ENCODE results near the gene PBRM1. TPM values are rescaled to one million over a fixed set of nuclear protein-coding genes. Genes with fewer than 3 reads are reported as not detected.
"Not testable (repeated sequence)": the region's sequence is repeated elsewhere in the genome, so short reads cannot be mapped to it uniquely, and the experiment has no call there.

The PBRM1 gene
- total RNA-seq, 4 donors from 2014 or later: 71.0 to 93.6 (median 85.5) TPM

GRCh38 chr3:52529376-52530333 lies 156.1 kb downstream of the PBRM1 start:
- Histone ChIP-seq H3K4me1 (peaks cover 69% of the 10 kb centered on the region), H3K27ac (no peak overlapping the region), H3K4me3 (no peak overlapping the region), H3K36me3 (peaks cover 22% of the 10 kb centered on the region), H3K9me3 (no peaks in the 10 kb centered on the region), H3K27me3 (no peaks in the 10 kb centered on the region)
- DNase-seq (ENCODE audit: low spot score in 2 of 2): peak in 1 of 2 donors; percentile 70
- TF ChIP-seq POLR2A (IDR thresholded peaks at IDR 0.05): no peak
- no peak for TF ChIP-seq CTCF (IDR thresholded peaks at IDR 0.05)
- TF ChIP-seq POLR2AphosphoS5 (IDR thresholded peaks at IDR 0.05): no peak
- TF ChIP-seq EP300 (IDR thresholded peaks at IDR 0.05): no peak
- 80% methylated on average over 10 of the region's 12 CpGs for WGBS

DNA sequence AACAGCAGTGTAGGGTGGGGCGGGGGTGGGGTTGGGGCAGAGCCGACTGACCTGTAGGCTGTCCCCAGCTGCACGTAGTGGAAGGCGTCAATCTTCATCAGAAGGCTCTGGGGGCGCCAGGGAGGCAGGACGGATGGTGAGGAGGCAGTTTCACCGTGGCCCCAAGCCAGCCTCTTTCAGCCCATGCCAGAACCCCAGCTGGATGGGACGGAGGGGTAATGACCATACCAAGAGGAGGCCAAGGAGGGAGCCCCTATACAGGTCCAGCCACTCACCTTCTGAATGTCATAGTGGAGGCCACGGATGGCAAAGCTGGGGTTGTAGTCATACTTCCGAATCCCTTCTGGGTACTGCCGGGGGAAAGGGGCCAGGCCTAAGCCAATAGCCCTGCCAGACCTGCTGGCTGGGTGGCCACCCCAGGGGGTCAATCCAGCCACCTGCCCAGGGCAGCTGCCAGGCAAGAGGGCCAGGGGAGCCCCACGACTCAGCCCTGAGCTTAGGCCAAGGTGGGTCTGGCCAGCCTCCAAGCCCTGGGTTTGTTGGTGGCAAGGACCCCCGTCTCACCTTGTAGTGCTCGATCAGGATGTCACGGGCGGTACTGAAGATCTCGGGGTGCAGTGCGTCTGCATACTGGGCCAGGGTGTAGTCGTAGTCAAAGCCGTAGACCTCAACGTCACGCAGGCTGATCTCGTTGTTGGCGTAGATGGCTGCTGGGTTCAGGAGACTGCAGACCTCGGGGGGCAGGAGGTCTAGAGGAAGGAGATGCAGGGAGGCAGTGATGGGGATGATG lies 156.9 kb downstream of the PBRM1 start:
- Histone ChIP-seq H3K27ac (no peak overlapping the region), H3K4me1 (peaks cover 66% of the 10 kb centered on the region), H3K36me3 (peaks cover 30% of the 10 kb centered on the region), H3K27me3 (no peaks in the 10 kb centered on the region), H3K4me3 (no peak overlapping the region), H3K9me3 (no peaks in the 10 kb centered on the region)
- 89% methylated on average over 16 of the region's 25 CpGs for WGBS
- DNase-seq (ENCODE audit: low spot score in 2 of 2): peak in 1 of 2 donors; percentile 76
- no peak for TF ChIP-seq POLR2AphosphoS5 (IDR thresholded peaks at IDR 0.05)
- TF ChIP-seq EP300 (IDR thresholded peaks at IDR 0.05): no peak
- no peak for TF ChIP-seq POLR2A (IDR thresholded peaks at IDR 0.05)
- TF ChIP-seq CTCF (IDR thresholded peaks at IDR 0.05): no peak

DNA sequence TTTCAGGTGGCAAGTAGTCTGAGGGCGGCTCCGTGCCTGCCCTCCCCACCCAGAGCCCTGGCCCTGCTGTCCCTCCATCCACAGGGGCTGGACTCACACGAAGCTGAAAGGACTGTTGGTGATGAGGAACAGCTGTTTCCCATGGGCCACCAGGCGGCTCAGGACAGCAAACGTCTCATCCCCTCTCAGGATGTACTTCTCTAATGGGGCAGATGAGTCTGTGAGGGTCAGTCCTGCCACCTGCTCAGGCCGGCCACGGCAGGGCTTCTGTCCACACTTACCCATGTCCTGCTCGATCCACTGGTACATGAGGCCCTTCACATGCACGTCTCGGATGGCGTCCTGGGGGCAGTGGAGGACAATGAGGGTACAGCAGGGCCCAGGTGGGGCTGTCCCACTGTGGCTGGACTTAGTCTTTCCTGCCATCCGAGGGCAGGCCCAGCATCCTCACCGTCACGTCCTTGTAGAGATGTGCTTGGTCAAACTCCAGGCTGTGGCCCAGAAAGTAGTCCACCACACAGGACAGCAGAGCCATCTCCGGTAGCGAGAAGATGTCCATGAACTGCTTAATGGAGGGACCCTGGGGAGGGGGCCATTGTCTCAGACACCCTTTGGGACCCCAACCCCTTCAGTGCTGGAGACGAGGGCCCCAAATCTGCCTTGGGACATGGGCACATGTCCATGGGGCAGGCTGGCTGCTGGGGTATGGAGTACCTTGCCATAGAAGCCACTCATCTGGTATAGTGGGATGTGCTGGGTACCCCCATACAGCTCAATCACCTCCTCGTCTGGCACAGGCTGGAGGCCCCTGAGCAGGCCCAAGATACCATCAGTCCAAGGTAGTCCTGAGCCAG lies 157.8 kb downstream of the PBRM1 start:
- WGBS: 88% methylated on average over 6 of the region's 18 CpGs

DNA sequence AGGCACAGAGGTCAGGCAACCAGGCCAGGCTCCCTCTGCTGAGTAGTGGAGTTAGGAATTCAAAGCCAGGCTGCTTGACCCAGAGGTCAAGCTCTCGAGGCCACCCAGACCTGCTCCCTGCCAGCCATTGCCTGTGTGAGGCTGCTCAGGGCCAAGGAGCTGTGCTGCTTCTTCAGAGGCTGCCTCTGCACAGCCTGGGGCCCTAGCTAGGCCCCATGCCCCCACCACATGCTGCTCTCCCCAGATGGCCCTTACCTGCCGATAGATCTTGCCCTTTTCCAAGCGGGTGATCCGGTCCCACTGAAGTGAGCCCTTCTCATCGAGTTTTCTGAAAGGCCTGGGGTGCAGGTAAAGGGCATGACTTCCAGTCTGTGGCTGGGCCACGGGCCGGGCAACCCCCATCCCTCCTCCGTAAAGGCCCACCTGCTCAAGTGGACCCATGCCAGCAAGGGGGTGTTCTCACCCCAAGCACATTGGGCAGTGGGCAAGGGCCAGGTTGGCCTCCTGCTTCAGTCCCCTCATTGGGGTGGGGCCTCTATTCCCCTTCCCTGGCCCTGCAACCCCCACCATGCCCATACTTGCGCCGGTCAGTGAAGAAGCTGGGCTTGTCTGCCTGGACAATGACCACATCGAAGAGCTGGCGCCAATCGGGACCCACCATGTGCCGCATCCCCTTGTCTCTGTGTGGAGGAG lies 158.5 kb downstream of the PBRM1 start:
- TF ChIP-seq EP300 (IDR thresholded peaks at IDR 0.05) (no peak), POLR2AphosphoS5 (IDR thresholded peaks at IDR 0.05) (no peak), CTCF (IDR thresholded peaks at IDR 0.05) (no peak), POLR2A (IDR thresholded peaks at IDR 0.05) (no peak)
- WGBS: 90% methylated on average over 9 of the region's 14 CpGs
- H3K9me3 ChIP-seq: no peaks in the 10 kb centered on the region
- no peaks in the 10 kb centered on the region for H3K27me3 ChIP-seq
- peak; percentile 60 to 61 for DNase-seq (ENCODE audit: low spot score in 2 of 2)
- H3K36me3 ChIP-seq: peaks cover 46% of the 10 kb centered on the region
- no peak overlapping the region for H3K4me3 ChIP-seq
- no peak overlapping the region for H3K27ac ChIP-seq
- peaks cover 53% of the 10 kb centered on the region for H3K4me1 ChIP-seq

More for the DNA sequence above, 157.8 kb downstream of the PBRM1 start:
- H3K9me3 ChIP-seq: no peaks in the 10 kb centered on the region
- H3K4me3 ChIP-seq: no peak overlapping the region
- H3K36me3 ChIP-seq: peaks cover 39% of the 10 kb centered on the region
- no peaks in the 10 kb centered on the region for H3K27me3 ChIP-seq
- H3K4me1 ChIP-seq: peaks cover 61% of the 10 kb centered on the region
- no peak for TF ChIP-seq POLR2AphosphoS5 (IDR thresholded peaks at IDR 0.05)
- TF ChIP-seq POLR2A (IDR thresholded peaks at IDR 0.05): no peak
- no peak for TF ChIP-seq EP300 (IDR thresholded peaks at IDR 0.05)
- no peak for TF ChIP-seq CTCF (IDR thresholded peaks at IDR 0.05)
- peak in 1 of 2 donors; percentile 63 for DNase-seq (ENCODE audit: low spot score in 2 of 2)
- H3K27ac ChIP-seq: no peak overlapping the region

DNA sequence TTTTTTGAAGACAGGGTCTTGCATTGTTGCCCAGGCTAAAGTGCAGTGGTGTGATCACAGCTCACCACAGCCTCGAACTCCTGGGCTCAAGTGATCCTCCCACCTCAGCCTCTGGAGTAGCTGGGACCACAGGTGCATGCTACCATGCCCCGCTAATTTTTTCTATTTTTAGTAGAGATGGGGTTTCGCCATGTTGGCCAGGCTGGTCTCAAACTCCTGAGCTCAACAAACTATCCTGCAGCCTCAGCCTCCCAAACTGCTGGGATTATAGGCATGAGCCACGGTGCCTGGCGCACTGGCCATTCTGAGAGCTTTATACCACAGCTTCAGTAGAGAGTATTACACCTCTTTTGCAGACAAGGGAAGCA lies 159.1 kb downstream of the PBRM1 start:
- H3K4me3 ChIP-seq; DNase-seq (ENCODE audit: low spot score in 2 of 2); H3K9me3 ChIP-seq; H3K27me3 ChIP-seq; H3K27ac ChIP-seq: not testable (repeated sequence)
- 90% methylated on average over 5 of the region's 5 CpGs for WGBS
- H3K36me3 ChIP-seq: peaks cover 50% of the 10 kb centered on the region
- H3K4me1 ChIP-seq: peaks cover 48% of the 10 kb centered on the region

Data from suprapubic skin (tissue), 4 donors.